ENCODE data around the gene ZNF205. TPM values are rescaled to one million over a fixed set of nuclear protein-coding genes. Genes with fewer than 3 reads are reported as not detected.

The ZNF205 gene
- total and polyA plus RNA-seq, 9 of the 15 experiments (the other 6 are each of a cell fraction or from before 2014, with no cell fraction given), result 2.4 to 11.8 (median 5.1) TPM; not detected in 2

GRCh38 chr16:3063625-3064386 lies 48.6 kb upstream of the ZNF205 start (continued):
- no peak for TF ChIP-seq PCBP2 (IDR thresholded peaks at IDR 0.05; ENCODE audit: low read depth, low read length, poor library complexity, severe bottlenecking)
- no peak for TF ChIP-seq ZNF408 (CRISPR knock-in tag; IDR thresholded peaks at IDR 0.05; ENCODE audit: low read depth)
- no peak for TF ChIP-seq HNRNPK (IDR thresholded peaks at IDR 0.05; ENCODE audit: low read depth, low read length, poor library complexity, severe bottlenecking)
- peak; percentile 85 for TF ChIP-seq ATF3 (IDR thresholded peaks at IDR 0.05)
- no peak for TF ChIP-seq ATF3 (CRISPR knock-in tag; conservative IDR thresholded peaks at IDR 0.05)
- TF ChIP-seq FOSL1 (tag; conservative IDR thresholded peaks at IDR 0.05), result no peak
- TF ChIP-seq EWSR1 (IDR thresholded peaks at IDR 0.05; ENCODE audit: borderline replicate concordance, low read depth, partially characterized antibody), result no peak
- TF ChIP-seq CTCF (IDR thresholded peaks at IDR 0.05 in 2 of 3, conservative IDR thresholded peaks at IDR 0.05 in 1 of 3; ENCODE audit: insufficient read depth in 2 of 3, low read depth in 1 of 3, low read length in 3 of 3), result no peak
- TF ChIP-seq ESRRA (IDR thresholded peaks at IDR 0.05; ENCODE audit: borderline replicate concordance, low read depth), result no peak
- no peak for TF ChIP-seq ZNF143 (CRISPR knock-in tag; IDR thresholded peaks at IDR 0.05)
- TF ChIP-seq TCF15 (CRISPR knock-in tag; IDR thresholded peaks at IDR 0.05), result no peak
- TF ChIP-seq CAMTA2 (CRISPR knock-in tag; conservative IDR thresholded peaks at IDR 0.05), result no peak
- no peak for TF ChIP-seq DLX4 (CRISPR knock-in tag; IDR thresholded peaks at IDR 0.05)
- no peak for TF ChIP-seq CREB1 (IDR thresholded peaks at IDR 0.05)
- TF ChIP-seq CREB1 (CRISPR knock-in tag; IDR thresholded peaks at IDR 0.05), result no peak
- TF ChIP-seq ZNF175 (CRISPR knock-in tag; IDR thresholded peaks at IDR 0.05; ENCODE audit: low read depth), result peak; percentile 58; the same call in 1 of the 2 replicates
- TF ChIP-seq POLR2AphosphoS5 (IDR thresholded peaks at IDR 0.05; ENCODE audit: control insufficient read depth, insufficient read depth, low read depth, low read length), result no peak
- TF ChIP-seq IFI16 (CRISPR knock-in tag; IDR thresholded peaks at IDR 0.05), result no peak
- no peak for TF ChIP-seq MCM2 (IDR thresholded peaks at IDR 0.05; ENCODE audit: low read depth)
- TF ChIP-seq ELK3 (CRISPR knock-in tag; IDR thresholded peaks at IDR 0.05), result no peak
- TF ChIP-seq CEBPG (CRISPR knock-in tag; IDR thresholded peaks at IDR 0.05), result peak; percentile 88
- peak; percentile 43 to 92 for TF ChIP-seq CEBPG (tag; conservative IDR thresholded peaks at IDR 0.05 in 1 of 2, IDR thresholded peaks at IDR 0.05 in 1 of 2)
- no peak for TF ChIP-seq CHD2 (IDR thresholded peaks at IDR 0.05; ENCODE audit: low read depth, low read length)
